GM19099 (cell line): Measurements from ENCODE around the gene PRRC2B.

Experiments used
- POLR2A ChIP-seq: IDR thresholded peaks from 3 replicates; pipeline ENCODE4 v1.6.1; 2011; ENCODE audit warnings: low read depth; ENCODE audit not compliant: insufficient read length; ENCODE audit errors: extremely low read depth

The PRRC2B gene

DNA sequence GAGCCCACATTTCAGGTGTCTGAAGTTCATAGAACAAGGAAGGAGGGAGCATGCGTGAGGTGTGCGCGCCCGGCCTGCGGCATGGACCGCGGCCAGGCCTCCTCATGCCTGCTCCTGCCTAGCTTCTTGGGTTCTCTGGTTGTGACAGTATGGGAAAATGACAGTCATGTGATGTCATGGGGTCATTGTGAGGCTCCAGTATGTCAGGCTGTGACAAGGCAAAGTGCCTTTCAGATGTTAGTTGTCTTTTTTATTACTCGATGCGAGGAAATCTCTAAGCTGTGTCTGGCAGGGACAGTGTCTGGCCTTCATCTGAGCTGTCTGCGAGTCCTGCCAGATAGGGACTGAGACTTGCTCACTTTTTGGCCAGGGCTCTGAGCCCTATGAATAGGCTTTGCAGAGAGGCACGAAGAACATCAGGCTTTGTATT, 123.9 kb downstream of the PRRC2B start:
- TF ChIP-seq POLR2A, result no peak

GRCh38 chr9:131518553-131518952, 124.7 kb downstream of the PRRC2B start:
- no peak for TF ChIP-seq POLR2A

DNA sequence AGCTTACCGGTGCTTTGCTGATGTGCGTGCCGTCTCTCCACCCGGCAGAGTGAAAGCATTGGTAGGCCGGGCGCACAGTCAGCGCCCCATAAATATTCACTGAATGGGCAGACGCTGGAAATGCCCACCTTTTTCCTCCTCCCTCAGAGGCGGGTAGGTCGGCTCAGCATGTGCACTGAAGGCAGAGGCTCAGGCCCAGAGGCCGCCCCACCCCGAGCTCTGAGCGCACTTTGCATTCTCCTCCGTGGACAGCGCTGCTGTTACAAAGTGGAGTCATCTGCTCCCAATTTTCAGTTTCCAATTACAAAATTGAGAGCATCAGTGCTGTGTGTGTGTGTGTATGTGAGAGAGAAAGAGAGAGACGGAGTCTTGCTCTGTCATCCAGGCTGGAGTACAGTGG, 126.6 kb downstream of the PRRC2B start:
- no peak for TF ChIP-seq POLR2A

DNA sequence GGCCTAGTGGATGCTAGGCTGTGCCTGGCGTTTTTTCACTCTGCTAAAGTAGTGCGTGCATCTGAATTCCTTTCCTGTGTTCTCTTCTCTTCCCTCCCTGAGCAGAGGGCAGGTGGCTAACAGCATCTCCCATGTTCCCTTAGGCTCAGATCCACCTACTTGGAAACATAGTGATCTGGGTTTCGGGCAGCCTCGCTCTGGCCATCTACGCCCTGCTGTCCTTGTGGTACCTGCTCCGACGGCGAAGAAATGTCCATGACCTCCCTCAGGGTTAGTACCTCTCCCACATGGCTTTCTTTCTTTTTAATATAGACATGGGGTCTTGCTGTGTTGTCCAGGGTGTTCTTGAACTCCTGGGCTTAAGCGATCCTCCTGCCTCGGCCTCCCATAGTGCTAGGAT, 127.3 kb downstream of the PRRC2B start:
- TF ChIP-seq POLR2A, result no peak

- no peak for TF ChIP-seq POLR2A
These were observed 127.9 kb downstream of the PRRC2B start for GRCh38 chr9:131521822-131522221.

GRCh38 chr9:131522257-131523085, 128.6 kb downstream of the PRRC2B start:
- peak; percentile 13 for TF ChIP-seq POLR2A

DNA sequence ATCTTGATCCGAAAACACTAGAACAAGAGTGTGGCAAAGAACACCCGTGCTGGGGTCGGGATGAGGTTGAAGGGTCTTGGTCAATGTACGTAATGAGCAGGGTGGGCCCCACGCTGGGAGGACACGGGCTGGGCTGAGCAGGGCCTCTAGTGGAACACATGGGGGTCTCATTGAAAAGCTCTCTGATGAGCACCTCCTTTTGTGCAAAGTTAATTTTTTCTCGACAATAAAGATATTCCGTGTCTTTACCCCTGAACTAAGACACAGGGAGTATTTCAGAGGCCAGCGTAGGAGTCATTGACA, 129.2 kb downstream of the PRRC2B start:
- TF ChIP-seq POLR2A, result no peak

DNA sequence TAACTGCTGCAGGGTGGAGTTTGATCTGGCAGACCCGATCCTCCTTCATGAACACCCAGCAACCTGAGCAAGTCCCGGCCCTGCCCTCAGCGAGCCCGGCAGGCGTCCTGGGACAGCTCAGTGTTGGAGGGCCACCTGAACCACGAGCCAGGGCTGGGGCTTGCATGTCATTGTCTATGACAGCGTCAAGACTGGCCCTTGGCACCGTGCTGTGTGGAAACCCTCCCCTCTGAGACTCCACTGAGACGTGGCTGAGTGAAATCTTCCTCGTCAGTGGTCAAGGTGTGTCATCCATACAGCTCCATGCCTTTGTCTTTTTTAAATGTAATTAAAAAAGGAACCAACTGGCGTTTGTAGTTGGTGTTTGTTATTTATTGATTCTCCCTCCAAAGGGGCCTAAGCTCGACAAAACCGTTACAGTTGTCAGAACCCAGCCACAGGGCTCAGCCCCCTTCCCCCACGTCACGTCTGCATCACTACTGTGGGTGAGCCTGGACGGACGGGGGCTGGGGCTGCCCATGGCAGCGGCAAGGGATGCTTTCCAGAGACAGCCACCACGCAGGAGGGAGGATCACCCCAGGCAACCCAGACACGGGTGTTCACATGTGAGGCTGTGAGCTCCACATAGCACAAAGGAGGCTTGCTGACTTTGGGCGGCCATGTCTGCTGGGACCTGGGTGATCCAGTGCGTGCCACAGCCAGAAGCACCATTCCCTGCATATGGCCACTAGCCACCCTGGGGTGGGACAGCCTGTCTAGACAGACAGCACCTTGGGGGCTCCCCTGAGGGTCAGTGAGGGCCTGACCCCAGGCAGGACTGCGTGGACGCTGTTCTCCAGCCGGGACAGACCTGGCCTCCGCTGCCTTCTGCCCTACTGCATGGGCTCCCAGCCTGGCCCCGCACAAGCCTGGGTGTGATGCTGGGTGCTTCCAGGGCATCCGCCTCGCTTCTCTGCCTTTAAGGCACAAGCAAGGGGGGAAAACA, 129.9 kb downstream of the PRRC2B start:
- TF ChIP-seq POLR2A, result no peak

DNA sequence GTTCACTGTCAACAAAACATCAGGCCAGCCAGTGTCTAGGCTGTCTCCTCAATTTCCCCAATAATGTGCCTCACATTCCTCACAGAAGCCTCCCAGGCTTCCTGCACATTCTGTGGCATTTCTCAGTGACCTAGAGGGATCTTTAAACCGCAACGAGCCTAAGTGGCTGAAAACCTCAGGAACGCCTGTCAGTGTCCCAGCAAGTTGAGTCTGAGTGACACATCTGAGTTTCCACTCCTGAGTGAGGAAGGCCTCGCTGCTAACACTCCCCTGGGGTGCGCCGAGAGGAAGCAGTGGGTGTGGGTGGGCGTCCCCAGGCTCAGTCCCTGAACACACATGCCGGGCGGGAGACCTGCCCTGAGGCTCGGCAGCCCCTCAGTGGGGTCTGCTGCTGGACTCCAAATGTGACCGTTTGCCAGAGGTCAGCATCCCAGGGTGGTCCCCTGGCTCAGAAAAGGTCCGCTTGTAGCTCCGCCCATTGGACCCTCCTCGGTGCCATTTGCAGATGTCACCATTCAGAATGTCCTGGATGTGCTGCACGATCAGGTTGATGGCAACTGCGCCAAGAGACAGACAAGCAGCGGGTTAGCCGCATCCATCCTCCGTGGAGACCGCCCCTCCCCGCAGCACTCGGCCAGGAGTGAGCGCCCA, 130.9 kb downstream of the PRRC2B start:
- TF ChIP-seq POLR2A, result no peak

DNA sequence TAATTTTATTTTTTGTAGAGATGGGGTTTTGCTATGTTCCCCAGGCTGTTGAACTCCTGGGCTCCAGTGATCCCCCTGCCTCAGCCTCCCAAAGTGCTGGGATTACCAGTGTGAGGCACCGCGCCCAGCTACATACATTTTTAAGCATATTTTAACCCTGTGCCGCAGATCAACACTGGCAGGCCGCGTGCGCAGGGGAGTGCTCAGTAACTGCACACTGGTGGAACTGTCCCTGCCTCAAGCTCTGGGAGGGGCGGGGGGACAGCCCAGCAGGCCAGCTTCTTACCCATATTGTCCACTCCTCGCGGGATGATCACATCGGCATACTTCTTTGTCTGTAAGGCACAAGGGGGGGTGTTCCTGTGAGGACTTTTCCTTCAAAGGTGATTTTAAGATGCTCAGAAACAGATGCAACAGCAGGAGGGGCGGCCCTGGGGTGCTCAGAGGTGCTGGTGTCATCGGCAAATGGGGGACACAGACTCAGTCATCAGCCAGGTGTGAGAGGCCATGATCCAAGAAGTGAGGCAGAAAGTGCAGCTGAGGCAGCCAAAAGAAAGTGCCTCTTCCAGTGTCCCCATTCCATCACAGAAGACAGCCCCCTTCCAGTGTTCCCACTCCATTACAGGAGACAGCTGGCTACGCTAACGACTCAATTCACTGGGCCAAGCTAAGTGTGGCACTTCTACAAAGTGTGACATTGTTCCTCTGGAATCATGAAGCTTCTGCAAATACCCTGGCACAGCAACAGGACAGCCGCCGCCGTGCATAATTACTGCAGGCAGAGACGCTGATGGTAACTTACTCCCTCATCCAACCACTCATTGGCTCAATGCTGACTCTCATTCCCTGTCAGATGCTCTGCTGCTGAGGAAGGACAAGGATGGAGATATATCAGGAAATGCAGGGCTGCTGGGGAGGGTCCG, 132.0 kb downstream of the PRRC2B start:
- TF ChIP-seq POLR2A, result no peak

GRCh38 chr9:131528186-131528585, 134.3 kb downstream of the PRRC2B start:
- no peak for TF ChIP-seq POLR2A

GRCh38 chr9:131528886-131529505, 135.1 kb downstream of the PRRC2B start:
- no peak for TF ChIP-seq POLR2A

DNA sequence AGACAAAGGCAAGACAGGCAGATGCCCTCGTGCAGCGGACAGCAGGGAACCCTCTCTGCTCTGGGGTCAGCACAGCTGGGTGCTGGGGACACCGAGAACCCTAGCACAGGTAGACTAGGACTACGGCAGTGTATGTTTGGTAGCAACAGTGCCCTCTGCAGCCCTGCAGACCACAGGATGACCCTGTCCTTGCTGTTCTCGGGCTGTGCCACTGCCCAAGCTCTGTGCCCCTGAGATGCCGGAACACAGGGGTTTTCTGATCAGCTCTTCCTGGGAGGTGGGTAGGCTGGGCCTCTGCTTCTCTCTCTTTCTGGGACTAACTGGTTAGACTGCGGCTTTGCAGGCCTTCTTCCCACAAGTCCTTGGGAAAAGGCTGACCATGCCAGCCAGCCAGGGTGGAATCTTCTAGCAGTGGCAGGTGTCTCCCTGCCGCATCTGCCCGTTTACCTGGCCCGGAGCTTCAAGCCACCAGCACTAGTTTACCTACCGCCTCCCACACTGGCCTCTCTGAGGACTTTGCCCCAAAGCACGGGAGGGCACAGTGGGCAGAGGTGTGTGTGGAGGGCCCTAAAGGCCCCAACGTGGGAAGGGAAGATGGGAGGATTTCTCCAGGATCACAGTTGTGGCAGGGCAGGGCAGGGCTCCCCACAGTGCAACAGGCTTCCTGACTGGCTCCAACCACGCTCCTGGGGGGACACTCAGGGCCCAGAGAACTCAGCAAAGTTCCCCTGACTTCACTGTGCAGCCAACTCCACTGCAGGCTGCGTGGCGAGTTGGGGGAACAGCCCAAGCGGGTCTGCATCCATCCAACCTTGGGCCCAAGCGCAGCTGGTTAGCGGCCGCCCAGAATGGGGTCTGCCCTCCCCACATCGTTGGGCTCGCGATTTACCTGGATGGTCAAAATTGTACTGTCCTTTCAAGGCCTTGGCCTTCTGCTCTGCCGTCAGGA, 136.0 kb downstream of the PRRC2B start:
- no peak for TF ChIP-seq POLR2A
